ENCODE measurements around the gene PKD1L1. TPM values are rescaled to one million over a fixed set of nuclear protein-coding genes. Genes with fewer than 3 reads are reported as not detected.
"Not testable (repeated sequence)": the region's sequence is repeated elsewhere in the genome, so short reads cannot be mapped to it uniquely, and the experiment has no call there.

Gene PKD1L1
- total RNA-seq, 1 experiment from 2014 or later: 0.24 TPM

DNA sequence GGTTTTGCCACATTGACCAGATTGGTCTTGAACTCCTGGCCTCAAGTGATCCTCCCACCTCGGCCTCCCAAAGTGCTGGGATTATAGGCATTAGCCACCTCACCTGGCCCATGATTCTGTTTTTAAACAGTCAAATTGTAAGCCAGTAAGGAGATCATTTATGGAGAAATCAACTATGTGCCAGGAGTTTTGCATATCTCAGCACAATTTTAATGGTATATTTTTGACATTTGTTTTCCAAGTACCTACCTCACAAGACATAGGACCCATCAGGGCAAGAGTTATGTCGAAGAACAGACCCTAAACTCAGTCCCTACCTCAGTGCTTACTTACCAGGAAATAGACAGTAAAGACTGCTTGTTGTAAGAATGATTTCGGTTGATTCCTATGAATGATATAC is 193.0 kb downstream of the PKD1L1 start:
- Mint-ChIP-seq H3K36me3 (ENCODE audit: insufficient read depth, unreplicated experiment) (no peaks in the 10 kb centered on the region), H3K27ac (ENCODE audit: unreplicated experiment) (no peak overlapping the region), H3K9me3 (ENCODE audit: low read depth, unreplicated experiment) (no peaks in the 10 kb centered on the region), H3K27me3 (ENCODE audit: unreplicated experiment) (no peaks in the 10 kb centered on the region), H3K4me3 (ENCODE audit: low read depth, unreplicated experiment) (no peak overlapping the region), H3K4me1 (ENCODE audit: low read depth, unreplicated experiment) (peaks cover 26% of the 10 kb centered on the region)
- no peak for TF ChIP-seq CTCF (IDR thresholded peaks at IDR 0.05; ENCODE audit: unreplicated experiment)
- BruUV-seq (replicated peaks): no TSS peak
- no peak for DNase-seq
- CTCF ChIA-PET: no interaction called here
- intact Hi-C loops (cut with micrococcal nuclease; ENCODE audit: unreplicated experiment): no loop called here

GRCh38 chr7:47751724-47752123 is 196.5 kb downstream of the PKD1L1 start:
- H3K4me1 Mint-ChIP-seq (ENCODE audit: low read depth, unreplicated experiment); CTCF ChIA-PET; intact Hi-C loops (cut with micrococcal nuclease; ENCODE audit: unreplicated experiment); DNase-seq; H3K9me3 Mint-ChIP-seq (ENCODE audit: low read depth, unreplicated experiment); H3K27ac Mint-ChIP-seq (ENCODE audit: unreplicated experiment); H3K4me3 Mint-ChIP-seq (ENCODE audit: low read depth, unreplicated experiment); BruUV-seq (replicated peaks); H3K27me3 Mint-ChIP-seq (ENCODE audit: unreplicated experiment); H3K36me3 Mint-ChIP-seq (ENCODE audit: insufficient read depth, unreplicated experiment): not testable (repeated sequence)

DNA sequence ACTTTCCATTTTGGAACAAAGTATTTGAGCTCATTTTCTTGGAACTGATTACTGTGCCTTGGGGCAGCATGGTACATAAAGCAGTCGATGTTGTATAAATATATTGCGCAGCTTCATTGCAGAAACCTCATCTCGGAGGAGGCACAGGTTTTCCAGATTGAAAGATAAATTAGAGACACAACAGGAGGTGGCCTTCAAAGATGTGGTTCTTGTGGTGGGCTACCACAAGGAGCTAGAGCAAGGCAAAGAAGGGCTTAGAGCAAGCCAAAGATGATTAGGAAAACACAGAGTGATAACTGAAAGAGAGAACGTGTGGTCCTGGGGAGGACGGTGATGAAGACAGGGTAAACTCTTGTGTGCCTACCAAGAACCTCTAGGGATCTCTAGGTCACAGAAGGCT is 197.2 kb downstream of the PKD1L1 start:
- no peaks in the 10 kb centered on the region for H3K9me3 Mint-ChIP-seq (ENCODE audit: low read depth, unreplicated experiment)
- DNase-seq: no peak
- TF ChIP-seq CTCF (IDR thresholded peaks at IDR 0.05; ENCODE audit: unreplicated experiment): no peak
- intact Hi-C loops (cut with micrococcal nuclease; ENCODE audit: unreplicated experiment): no loop called here
- H3K27ac Mint-ChIP-seq (ENCODE audit: unreplicated experiment): no peak overlapping the region
- no peak overlapping the region for H3K4me3 Mint-ChIP-seq (ENCODE audit: low read depth, unreplicated experiment)
- BruUV-seq (replicated peaks): no TSS peak
- H3K4me1 Mint-ChIP-seq (ENCODE audit: low read depth, unreplicated experiment): peaks cover 5% of the 10 kb centered on the region
- CTCF ChIA-PET: interaction anchor here (1.0 kb wide), 1 partner anchor 36 kb away, joined by 3 read pairs; no protein-coding TSS in a partner anchor
- H3K27me3 Mint-ChIP-seq (ENCODE audit: unreplicated experiment): no peaks in the 10 kb centered on the region
- H3K36me3 Mint-ChIP-seq (ENCODE audit: insufficient read depth, unreplicated experiment): no peaks in the 10 kb centered on the region

DNA sequence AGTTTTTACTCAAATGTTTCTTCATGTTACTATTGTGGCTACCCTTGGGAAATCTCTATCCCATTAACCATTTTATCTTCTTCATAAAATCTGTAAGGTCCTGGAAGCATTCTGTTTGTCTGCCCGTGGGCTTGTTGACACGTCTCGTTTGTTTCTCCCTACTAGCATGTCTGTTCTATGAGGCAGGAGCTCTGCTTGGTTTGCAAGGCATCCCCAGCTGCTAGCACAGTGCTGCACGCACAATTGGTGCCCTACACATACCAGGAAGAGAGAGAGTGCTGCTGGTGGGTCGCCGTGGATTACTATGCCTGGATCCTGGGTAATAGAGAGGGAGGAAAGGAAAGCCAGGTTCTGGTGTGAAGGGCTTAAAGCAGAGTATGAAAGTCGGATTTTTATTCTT is 200.2 kb downstream of the PKD1L1 start:
- intact Hi-C loops (cut with micrococcal nuclease; ENCODE audit: unreplicated experiment): no loop called here
- no peak for DNase-seq

More for the DNA sequence above, 200.2 kb downstream of the PKD1L1 start:
- no peaks in the 10 kb centered on the region for H3K9me3 Mint-ChIP-seq (ENCODE audit: low read depth, unreplicated experiment)
- no peak for TF ChIP-seq CTCF (IDR thresholded peaks at IDR 0.05; ENCODE audit: unreplicated experiment)
- H3K27ac Mint-ChIP-seq (ENCODE audit: unreplicated experiment): no peak overlapping the region
- H3K4me3 Mint-ChIP-seq (ENCODE audit: low read depth, unreplicated experiment): no peak overlapping the region
- no TSS peak for BruUV-seq (replicated peaks)
- H3K4me1 Mint-ChIP-seq (ENCODE audit: low read depth, unreplicated experiment): peaks cover 9% of the 10 kb centered on the region
- H3K27me3 Mint-ChIP-seq (ENCODE audit: unreplicated experiment): no peaks in the 10 kb centered on the region
- CTCF ChIA-PET: no interaction called here
- no peaks in the 10 kb centered on the region for H3K36me3 Mint-ChIP-seq (ENCODE audit: insufficient read depth, unreplicated experiment)

All from Calu3 (cell line).